A673 (cell line): ENCODE measurements around the gene COG1.

Experiments
- EZH2 ChIP-seq: fragments of 200-600 bp; sonication (generic); IDR thresholded peaks from 2 replicates; pipeline ENCODE4 v1.6.1; 2017; ENCODE audit warnings: borderline replicate concordance, low read depth, mild to moderate bottlenecking, mixed read lengths, antibody characterized with exemption, low read length; ENCODE audit not compliant: poor library complexity, severe bottlenecking
- TF ChIP-seq, protein P1 (sequence below): fragments of 300-800, 200-600 bp; sonication (generic); conservative IDR thresholded peaks from 2 replicates; pipeline ENCODE4 v1.5.1; 2017; ENCODE audit warnings: low read depth, mild to moderate bottlenecking, antibody characterized with exemption, low read length, moderate library complexity, mixed read lengths

DNA sequence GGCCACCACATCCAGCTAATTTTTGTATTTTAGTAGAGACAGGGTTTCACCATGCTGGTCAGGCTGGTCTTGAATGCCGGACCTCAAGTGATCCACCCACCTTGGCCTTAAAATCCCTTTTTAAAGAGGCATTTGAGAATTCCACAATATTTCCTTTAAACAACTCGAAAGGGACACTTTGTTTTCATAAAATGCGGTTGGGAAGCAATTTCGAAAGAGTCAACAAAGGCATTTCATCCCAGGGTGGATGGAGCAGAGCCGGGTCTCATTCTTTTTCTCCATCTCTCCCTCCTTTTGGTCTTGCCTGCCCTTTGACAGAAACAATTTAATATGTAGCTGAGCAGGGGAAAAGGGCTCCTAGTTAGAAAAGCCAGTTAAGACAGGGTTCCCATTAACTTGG lies 13.5 kb upstream of the COG1 start:
- TF ChIP-seq, protein P1, sequence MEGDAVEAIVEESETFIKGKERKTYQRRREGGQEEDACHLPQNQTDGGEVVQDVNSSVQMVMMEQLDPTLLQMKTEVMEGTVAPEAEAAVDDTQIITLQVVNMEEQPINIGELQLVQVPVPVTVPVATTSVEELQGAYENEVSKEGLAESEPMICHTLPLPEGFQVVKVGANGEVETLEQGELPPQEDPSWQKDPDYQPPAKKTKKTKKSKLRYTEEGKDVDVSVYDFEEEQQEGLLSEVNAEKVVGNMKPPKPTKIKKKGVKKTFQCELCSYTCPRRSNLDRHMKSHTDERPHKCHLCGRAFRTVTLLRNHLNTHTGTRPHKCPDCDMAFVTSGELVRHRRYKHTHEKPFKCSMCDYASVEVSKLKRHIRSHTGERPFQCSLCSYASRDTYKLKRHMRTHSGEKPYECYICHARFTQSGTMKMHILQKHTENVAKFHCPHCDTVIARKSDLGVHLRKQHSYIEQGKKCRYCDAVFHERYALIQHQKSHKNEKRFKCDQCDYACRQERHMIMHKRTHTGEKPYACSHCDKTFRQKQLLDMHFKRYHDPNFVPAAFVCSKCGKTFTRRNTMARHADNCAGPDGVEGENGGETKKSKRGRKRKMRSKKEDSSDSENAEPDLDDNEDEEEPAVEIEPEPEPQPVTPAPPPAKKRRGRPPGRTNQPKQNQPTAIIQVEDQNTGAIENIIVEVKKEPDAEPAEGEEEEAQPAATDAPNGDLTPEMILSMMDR = no peak
- no peak for TF ChIP-seq EZH2
